Measurements from ENCODE around the gene ALPL.

ALPL gene

GRCh38 chr1:21530368-21531016 lies 21.3 kb downstream of the ALPL start:
- DNase-seq (ENCODE audit: low read depth): no peak

- DNase-seq (ENCODE audit: low read depth): no peak
Observed at GRCh38 chr1:21531241-21531640, 22.0 kb downstream of the ALPL start.

GRCh38 chr1:21532496-21532895 lies 23.3 kb downstream of the ALPL start:
- no peak for DNase-seq (ENCODE audit: low read depth)

- no peak for DNase-seq (ENCODE audit: low read depth)
Observed at GRCh38 chr1:21532992-21533534, 23.8 kb downstream of the ALPL start.

GRCh38 chr1:21534146-21534545 lies 24.9 kb downstream of the ALPL start:
- no peak for DNase-seq (ENCODE audit: low read depth)

GRCh38 chr1:21534674-21535378 lies 25.6 kb downstream of the ALPL start:
- DNase-seq (ENCODE audit: low read depth): no peak

- no peak for DNase-seq (ENCODE audit: low read depth)
Observed at GRCh38 chr1:21536218-21536617, 27.0 kb downstream of the ALPL start.

GRCh38 chr1:21537511-21537931 lies 28.3 kb downstream of the ALPL start:
- DNase-seq (ENCODE audit: low read depth): no peak

- no peak for DNase-seq (ENCODE audit: low read depth)
Observed at GRCh38 chr1:21537932-21538630, 28.9 kb downstream of the ALPL start.

- DNase-seq (ENCODE audit: low read depth): no peak
Observed at GRCh38 chr1:21539933-21540332, 30.7 kb downstream of the ALPL start.

- no peak for DNase-seq (ENCODE audit: low read depth)
Observed at GRCh38 chr1:21541329-21541728, 32.1 kb downstream of the ALPL start.

GRCh38 chr1:21541835-21542234 lies 32.6 kb downstream of the ALPL start:
- DNase-seq (ENCODE audit: low read depth): no peak

GRCh38 chr1:21543598-21543997 lies 34.4 kb downstream of the ALPL start:
- no peak for DNase-seq (ENCODE audit: low read depth)

- no peak for DNase-seq (ENCODE audit: low read depth)
Observed at GRCh38 chr1:21544095-21544494, 34.9 kb downstream of the ALPL start.

GRCh38 chr1:21546122-21546825 lies 37.1 kb downstream of the ALPL start:
- DNase-seq (ENCODE audit: low read depth): no peak

- no peak for DNase-seq (ENCODE audit: low read depth)
Observed at GRCh38 chr1:21547876-21548275, 38.7 kb downstream of the ALPL start.

GRCh38 chr1:21550097-21550496 lies 40.9 kb downstream of the ALPL start:
- no peak for DNase-seq (ENCODE audit: low read depth)

- DNase-seq (ENCODE audit: low read depth): no peak
Observed at GRCh38 chr1:21550866-21551475, 41.7 kb downstream of the ALPL start.

- no peak for DNase-seq (ENCODE audit: low read depth)
Observed at GRCh38 chr1:21552715-21553114, 43.5 kb downstream of the ALPL start.

GRCh38 chr1:21553116-21553926 lies 44.1 kb downstream of the ALPL start:
- no peak for DNase-seq (ENCODE audit: low read depth)
